GM21825 (cell line): ENCODE data around the gene ADAM22.
A peak's percentile ranks its signal among the peaks of the same experiment; 100 is the strongest.

Source experiments
- ATAC-seq: cut with Tn5 transposase; IDR thresholded peaks from one replicate; pipeline ENCODE4 v1.9.1; 2021; ENCODE audit warnings: mild to moderate bottlenecking, moderate library complexity; ENCODE audit not compliant: unreplicated experiment

ADAM22 gene

GRCh38 chr7:88243345-88243909 lies 309.4 kb downstream of the ADAM22 start:
- ATAC-seq = peak; percentile 76

GRCh38 chr7:88244258-88244657 lies 310.2 kb downstream of the ADAM22 start:
- no peak for ATAC-seq
